ENCODE data around the gene RABL2B. TPM values are rescaled to one million over a fixed set of nuclear protein-coding genes. Genes with fewer than 3 reads are reported as not detected.

Gene RABL2B
- total RNA-seq, 1 donor: 18.0 TPM

DNA sequence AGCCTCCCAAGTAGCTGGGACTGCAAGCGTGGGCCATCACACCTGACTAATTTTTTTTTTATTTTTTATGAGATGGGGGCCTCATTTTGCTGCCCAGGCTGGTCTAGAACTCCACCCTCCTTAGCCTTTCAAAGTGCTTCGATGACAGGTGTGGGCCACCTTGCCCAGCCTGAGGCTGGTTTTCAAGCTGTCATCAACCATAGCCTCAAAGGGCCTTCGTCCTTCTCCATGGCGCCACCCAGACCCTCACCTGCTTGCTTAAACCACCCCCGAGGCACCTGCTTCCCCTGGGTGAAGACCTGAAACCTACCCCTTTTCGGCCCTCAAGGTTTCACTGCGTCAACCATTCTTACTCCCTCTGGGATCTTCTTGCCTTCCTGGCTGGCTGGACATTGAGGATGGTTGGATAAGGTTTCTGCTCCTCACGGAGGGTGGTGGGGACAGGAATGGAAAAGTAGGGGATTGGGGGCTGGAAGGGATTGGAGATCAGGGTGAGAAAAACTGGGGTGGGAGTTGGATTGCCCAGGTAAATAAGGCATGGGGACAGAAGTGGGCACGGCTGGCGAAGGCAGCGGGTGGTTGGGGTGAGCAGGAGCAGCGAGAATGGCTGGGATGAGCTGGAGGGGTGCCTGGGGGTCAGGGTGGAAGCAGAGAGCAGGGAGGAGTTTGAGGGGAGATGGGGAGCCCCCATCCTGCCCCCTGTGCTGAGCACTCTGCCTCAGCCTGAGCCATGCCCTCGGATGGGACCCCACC is 48.3 kb downstream of the RABL2B start:
- TF ChIP-seq, protein P1, sequence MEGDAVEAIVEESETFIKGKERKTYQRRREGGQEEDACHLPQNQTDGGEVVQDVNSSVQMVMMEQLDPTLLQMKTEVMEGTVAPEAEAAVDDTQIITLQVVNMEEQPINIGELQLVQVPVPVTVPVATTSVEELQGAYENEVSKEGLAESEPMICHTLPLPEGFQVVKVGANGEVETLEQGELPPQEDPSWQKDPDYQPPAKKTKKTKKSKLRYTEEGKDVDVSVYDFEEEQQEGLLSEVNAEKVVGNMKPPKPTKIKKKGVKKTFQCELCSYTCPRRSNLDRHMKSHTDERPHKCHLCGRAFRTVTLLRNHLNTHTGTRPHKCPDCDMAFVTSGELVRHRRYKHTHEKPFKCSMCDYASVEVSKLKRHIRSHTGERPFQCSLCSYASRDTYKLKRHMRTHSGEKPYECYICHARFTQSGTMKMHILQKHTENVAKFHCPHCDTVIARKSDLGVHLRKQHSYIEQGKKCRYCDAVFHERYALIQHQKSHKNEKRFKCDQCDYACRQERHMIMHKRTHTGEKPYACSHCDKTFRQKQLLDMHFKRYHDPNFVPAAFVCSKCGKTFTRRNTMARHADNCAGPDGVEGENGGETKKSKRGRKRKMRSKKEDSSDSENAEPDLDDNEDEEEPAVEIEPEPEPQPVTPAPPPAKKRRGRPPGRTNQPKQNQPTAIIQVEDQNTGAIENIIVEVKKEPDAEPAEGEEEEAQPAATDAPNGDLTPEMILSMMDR (IDR thresholded peaks at IDR 0.05; ENCODE audit: insufficient read depth, low read length): no peak
- no peak overlapping the region for H3K4me3 ChIP-seq (ENCODE audit: low read depth, low read length)
- no peak for DNase-seq (ENCODE audit: low read depth)

DNA sequence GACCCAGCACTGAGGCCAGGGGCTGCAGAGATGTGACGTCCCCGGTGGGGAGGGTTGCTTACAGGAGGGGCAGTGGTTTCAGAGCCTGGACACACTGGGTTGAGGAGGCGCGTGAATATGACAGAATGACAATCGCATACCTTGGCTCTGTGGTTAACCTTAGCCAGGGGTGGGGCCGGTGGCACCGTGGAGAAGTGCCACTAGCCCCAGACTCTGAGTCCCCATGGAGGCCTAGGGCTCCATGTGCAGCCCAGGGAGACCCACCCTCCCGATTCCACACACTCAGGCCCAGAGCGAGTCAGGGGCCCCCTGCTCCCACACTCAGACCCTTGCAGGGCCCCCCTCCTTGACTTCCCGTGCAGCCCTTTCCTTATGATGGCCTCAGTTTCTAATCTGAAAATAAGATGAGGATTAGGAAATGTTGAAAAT is 49.1 kb downstream of the RABL2B start:
- TF ChIP-seq, protein P1 (IDR thresholded peaks at IDR 0.05; ENCODE audit: insufficient read depth, low read length): no peak
- no peak overlapping the region for H3K4me3 ChIP-seq (ENCODE audit: low read depth, low read length)
- no peak for DNase-seq (ENCODE audit: low read depth)

DNA sequence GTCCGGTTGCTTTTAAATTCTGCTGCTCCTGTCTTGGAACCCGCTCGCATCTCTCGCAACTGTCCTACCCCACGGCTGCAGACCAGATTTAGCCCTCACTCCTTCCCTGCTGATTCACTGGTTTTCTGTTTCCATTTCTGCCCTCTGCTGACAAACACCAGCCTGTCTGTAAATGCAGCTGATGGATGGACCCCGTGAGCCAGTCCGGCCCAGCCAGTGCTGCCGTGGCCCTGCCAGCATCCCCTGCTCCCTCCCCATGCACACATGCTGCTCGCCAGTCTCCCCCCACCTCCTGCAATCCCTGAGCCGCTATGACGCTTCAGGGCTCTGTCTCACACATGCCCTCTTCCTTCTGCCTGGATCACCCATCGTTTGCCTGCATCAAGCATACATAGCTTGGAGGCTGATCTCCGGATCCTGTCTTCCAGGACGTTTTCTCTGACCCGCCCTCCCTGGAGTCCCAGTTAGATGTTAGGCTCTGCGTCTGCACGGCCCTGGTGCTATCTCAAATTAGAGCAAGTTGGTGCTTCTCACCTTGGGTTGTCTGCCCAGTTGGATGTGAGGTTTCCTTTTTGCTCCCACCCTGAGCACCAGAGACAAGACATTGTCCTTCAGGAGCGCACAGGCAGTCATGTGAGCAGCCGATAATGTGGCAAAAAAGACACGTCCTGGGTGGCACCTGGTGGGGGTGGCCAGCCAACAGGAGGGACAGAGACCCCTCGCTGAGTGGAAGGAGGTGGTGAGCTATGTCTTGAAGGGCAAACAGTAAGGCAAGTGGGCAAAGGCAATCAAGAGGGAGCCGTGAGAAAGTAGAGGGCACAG is 49.7 kb downstream of the RABL2B start:
- TF ChIP-seq, protein P1 (IDR thresholded peaks at IDR 0.05; ENCODE audit: insufficient read depth, low read length): no peak
- DNase-seq (ENCODE audit: low read depth): peak; percentile 31
- peak overlapping the region; percentile 25 for H3K4me3 ChIP-seq (ENCODE audit: low read depth, low read length)

DNA sequence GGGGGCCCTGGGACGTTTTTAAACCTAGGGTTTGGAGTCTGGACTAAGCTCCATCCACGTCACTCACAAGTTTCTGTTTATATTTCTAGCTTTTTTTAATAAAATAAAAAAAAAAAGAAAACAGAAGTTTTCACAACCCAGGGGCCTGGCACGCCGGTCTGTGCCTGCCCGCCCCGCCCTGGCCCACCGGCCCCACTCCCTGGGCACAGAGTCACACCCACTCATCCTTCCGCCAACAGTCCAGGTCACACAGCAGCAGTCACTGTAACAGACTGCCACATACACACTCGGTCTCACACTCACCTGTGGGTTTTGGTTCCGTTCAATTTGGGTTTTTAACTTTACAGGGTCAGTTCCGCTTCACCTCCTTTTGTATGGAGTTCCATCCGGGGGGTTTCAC is 50.8 kb downstream of the RABL2B start:
- no peak for DNase-seq (ENCODE audit: low read depth)
- TF ChIP-seq, protein P1 (IDR thresholded peaks at IDR 0.05; ENCODE audit: insufficient read depth, low read length): no peak
- H3K4me3 ChIP-seq (ENCODE audit: low read depth, low read length): no peak overlapping the region

DNA sequence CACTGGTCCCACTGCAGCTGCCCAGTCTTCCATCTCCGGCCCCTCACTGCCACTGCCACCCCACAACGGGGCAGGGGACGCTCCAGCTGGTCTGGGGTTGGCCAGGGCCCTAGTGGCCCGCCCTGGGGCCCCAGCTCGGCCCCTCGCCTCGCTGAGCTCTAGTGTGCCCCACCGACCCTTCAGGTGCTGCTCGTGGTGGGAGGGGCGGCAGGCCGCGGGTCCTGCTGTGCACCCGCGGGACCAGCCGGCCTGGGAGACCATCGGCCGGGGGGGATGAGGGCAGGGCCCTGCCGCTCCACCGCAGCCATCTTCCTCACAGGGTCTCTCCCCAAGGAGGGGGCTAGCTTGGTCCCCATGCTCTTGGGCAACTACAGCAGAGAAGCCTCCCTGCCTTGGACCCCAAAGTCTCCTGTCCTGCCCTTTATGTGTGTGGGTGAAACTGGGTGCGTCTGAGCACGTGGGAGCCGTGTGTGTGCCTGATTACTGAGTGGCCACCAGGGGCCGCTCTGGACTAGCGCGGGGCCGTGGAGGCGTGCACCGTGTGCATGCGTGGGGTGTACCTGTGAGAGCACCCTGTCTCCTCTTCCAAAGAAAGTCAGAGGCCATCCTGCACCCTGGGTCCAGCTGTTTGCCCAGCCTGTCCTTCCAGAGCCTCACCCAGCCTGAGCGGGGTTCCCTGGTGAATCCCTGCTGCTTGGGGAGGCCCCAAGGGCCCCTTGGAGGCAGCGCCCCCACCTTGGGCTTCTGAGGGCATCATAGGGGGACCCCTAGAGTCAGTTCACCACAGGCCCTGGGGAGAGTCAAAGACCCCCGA is 51.4 kb downstream of the RABL2B start:
- DNase-seq (ENCODE audit: low read depth): peak; percentile 34
- H3K4me3 ChIP-seq (ENCODE audit: low read depth, low read length): peak overlapping the region; percentile 22
- TF ChIP-seq, protein P1 (IDR thresholded peaks at IDR 0.05; ENCODE audit: insufficient read depth, low read length): peak; percentile 94

DNA sequence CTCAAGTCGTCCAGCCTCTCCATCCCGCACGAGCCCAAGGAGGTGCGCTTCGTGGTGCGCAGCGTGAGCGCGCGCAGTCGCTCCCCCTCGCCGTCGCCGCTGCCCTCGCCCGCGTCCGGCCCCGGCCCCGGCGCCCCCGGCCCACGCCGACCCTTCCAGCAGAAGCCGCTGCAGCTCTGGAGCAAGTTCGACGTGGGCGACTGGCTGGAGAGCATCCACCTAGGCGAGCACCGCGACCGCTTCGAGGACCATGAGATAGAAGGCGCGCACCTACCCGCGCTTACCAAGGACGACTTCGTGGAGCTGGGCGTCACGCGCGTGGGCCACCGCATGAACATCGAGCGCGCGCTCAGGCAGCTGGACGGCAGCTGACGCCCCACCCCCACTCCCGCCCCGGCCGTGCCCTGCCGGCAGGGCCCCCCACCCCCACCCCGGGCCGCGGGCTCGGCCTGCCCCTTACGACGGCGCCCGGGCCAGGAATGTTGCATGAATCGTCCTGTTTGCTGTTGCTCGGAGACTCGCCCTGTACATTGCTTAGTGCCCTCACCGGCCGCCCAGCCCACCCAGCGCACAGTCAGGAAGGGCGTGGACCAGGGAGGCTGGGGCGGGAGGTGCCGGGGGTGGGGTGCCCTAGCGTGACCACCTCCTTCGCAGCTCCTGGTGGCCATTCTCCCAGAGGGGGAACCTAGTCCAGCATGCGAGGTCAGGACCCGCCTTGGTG is 52.3 kb downstream of the RABL2B start:
- peak; percentile 3 for DNase-seq (ENCODE audit: low read depth)
- TF ChIP-seq, protein P1 (IDR thresholded peaks at IDR 0.05; ENCODE audit: insufficient read depth, low read length): no peak
- H3K4me3 ChIP-seq (ENCODE audit: low read depth, low read length): no peak overlapping the region
